ENCODE measurements around the gene VOPP1.
A peak's percentile ranks its signal among the peaks of the same experiment; 100 is the strongest.
"Not testable (repeated sequence)": the region's sequence is repeated elsewhere in the genome, so short reads cannot be mapped to it uniquely, and the experiment has no call there.

Gene VOPP1

GRCh38 chr7:55476852-55477780 is 95.2 kb downstream of the VOPP1 start:
- DNase-seq (ENCODE audit: low read depth, low spot score): no peak
- CTCF ChIA-PET: interaction anchor here (1.2 kb wide), 1 partner anchor 196 kb away, joined by 3 read pairs; no protein-coding TSS in a partner anchor
- POLR2A ChIA-PET: no interaction called here

GRCh38 chr7:55475855-55476803 is 96.2 kb downstream of the VOPP1 start:
- CTCF ChIA-PET: interaction anchor here (1.2 kb wide), 1 partner anchor 195 kb away, joined by 3 read pairs; no protein-coding TSS in a partner anchor
- no peak for TF ChIP-seq CTCF (IDR thresholded peaks at IDR 0.05; ENCODE audit: insufficient read depth, low read length, missing control alignments)
- POLR2A ChIA-PET: no interaction called here
- DNase-seq (ENCODE audit: low read depth, low spot score): peak; percentile 49
- no peak overlapping the region for H3K4me3 ChIP-seq (ENCODE audit: low read depth, low read length)

More at GRCh38 chr7:55476852-55477780, 95.2 kb downstream of the VOPP1 start:
- H3K4me3 ChIP-seq (ENCODE audit: low read depth, low read length): no peak overlapping the region
- TF ChIP-seq CTCF (IDR thresholded peaks at IDR 0.05; ENCODE audit: insufficient read depth, low read length, missing control alignments): no peak

- no peak overlapping the region for H3K4me3 ChIP-seq (ENCODE audit: low read depth, low read length)
- ChIA-PET CTCF (interaction anchor here (1.2 kb wide), 2 partner anchors 99 to 194 kb away, joined by 3 read pairs; no protein-coding TSS in a partner anchor), POLR2A (no interaction called here)
- TF ChIP-seq CTCF (IDR thresholded peaks at IDR 0.05; ENCODE audit: insufficient read depth, low read length, missing control alignments): no peak
- no peak for DNase-seq (ENCODE audit: low read depth, low spot score)
These were observed 97.1 kb downstream of the VOPP1 start for GRCh38 chr7:55474944-55475854.

- DNase-seq (ENCODE audit: low read depth, low spot score): no peak
- ChIA-PET POLR2A (no interaction called here), CTCF (interaction anchor here (1.0 kb wide), 1 partner anchor 194 kb away, joined by 3 read pairs; no protein-coding TSS in a partner anchor)
- no peak overlapping the region for H3K4me3 ChIP-seq (ENCODE audit: low read depth, low read length)
- no peak for TF ChIP-seq CTCF (IDR thresholded peaks at IDR 0.05; ENCODE audit: insufficient read depth, low read length, missing control alignments)
These were observed 98.4 kb downstream of the VOPP1 start for GRCh38 chr7:55473932-55474331.

GRCh38 chr7:55472928-55473725 is 99.2 kb downstream of the VOPP1 start:
- no peak for DNase-seq (ENCODE audit: low read depth, low spot score)
- ChIA-PET CTCF (interaction anchor here (1.0 kb wide), 1 partner anchor 193 kb away, joined by 3 read pairs; no protein-coding TSS in a partner anchor), POLR2A (no interaction called here)
- TF ChIP-seq CTCF (IDR thresholded peaks at IDR 0.05; ENCODE audit: insufficient read depth, low read length, missing control alignments): no peak
- H3K4me3 ChIP-seq (ENCODE audit: low read depth, low read length): no peak overlapping the region

GRCh38 chr7:55472406-55472805 is 99.9 kb downstream of the VOPP1 start:
- H3K4me3 ChIP-seq (ENCODE audit: low read depth, low read length); DNase-seq (ENCODE audit: low read depth, low spot score); POLR2A ChIA-PET; CTCF ChIA-PET: not testable (repeated sequence)

- DNase-seq (ENCODE audit: low read depth, low spot score); H3K4me3 ChIP-seq (ENCODE audit: low read depth, low read length); CTCF ChIA-PET; POLR2A ChIA-PET: not testable (repeated sequence)
These were observed 100.7 kb downstream of the VOPP1 start for GRCh38 chr7:55471594-55471993.
